Measurements from ENCODE around the gene STAG1.

GRCh38 chr3:136351351-136351750 is 400.8 kb downstream of the STAG1 start:
- TF ChIP-seq, protein P1, sequence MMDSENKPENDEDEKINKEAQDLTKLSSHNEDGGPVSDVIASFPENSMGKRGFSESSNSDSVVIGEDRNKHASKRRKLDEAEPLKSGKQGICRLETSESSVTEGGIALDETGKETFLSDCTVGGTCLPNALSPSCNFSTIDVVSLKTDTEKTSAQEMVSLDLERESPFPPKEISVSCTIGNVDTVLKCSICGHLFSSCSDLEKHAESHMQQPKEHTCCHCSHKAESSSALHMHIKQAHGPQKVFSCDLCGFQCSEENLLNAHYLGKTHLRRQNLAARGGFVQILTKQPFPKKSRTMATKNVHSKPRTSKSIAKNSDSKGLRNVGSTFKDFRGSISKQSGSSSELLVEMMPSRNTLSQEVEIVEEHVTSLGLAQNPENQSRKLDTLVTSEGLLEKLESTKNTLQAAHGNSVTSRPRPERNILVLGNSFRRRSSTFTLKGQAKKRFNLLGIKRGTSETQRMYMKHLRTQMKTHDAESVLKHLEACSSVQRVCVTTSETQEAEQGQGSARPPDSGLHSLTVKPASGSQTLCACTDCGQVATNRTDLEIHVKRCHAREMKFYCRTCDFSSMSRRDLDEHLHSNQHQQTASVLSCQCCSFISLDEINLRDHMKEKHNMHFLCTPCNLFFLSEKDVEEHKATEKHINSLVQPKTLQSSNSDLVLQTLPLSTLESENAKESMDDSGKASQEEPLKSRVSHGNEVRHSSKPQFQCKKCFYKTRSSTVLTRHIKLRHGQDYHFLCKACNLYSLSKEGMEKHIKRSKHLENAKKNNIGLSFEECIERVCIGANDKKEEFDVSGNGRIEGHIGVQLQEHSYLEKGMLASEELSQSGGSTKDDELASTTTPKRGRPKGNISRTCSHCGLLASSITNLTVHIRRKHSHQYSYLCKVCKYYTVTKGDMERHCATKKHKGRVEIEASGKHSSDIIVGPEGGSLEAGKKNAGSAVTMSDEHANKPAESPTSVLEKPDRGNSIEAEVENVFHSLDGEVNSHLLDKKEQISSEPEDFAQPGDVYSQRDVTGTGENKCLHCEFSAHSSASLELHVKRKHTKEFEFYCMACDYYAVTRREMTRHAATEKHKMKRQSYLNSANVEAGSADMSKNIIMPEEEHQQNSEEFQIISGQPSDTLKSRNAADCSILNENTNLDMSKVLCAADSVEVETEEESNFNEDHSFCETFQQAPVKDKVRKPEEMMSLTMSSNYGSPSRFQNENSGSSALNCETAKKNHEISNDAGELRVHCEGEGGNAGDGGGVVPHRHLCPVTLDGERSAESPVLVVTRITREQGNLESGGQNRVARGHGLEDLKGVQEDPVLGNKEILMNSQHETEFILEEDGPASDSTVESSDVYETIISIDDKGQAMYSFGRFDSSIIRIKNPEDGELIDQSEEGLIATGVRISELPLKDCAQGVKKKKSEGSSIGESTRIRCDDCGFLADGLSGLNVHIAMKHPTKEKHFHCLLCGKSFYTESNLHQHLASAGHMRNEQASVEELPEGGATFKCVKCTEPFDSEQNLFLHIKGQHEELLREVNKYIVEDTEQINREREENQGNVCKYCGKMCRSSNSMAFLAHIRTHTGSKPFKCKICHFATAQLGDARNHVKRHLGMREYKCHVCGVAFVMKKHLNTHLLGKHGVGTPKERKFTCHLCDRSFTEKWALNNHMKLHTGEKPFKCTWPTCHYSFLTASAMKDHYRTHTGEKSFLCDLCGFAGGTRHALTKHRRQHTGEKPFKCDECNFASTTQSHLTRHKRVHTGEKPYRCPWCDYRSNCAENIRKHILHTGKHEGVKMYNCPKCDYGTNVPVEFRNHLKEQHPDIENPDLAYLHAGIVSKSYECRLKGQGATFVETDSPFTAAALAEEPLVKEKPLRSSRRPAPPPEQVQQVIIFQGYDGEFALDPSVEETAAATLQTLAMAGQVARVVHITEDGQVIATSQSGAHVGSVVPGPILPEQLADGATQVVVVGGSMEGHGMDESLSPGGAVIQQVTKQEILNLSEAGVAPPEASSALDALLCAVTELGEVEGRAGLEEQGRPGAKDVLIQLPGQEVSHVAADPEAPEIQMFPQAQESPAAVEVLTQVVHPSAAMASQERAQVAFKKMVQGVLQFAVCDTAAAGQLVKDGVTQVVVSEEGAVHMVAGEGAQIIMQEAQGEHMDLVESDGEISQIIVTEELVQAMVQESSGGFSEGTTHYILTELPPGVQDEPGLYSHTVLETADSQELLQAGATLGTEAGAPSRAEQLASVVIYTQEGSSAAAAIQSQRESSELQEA (CRISPR knock-in tag; IDR thresholded peaks at IDR 0.05; ENCODE audit: not compliant biosample characterization) = no peak
- TF ChIP-seq POLR2AphosphoS5 (IDR thresholded peaks at IDR 0.05; ENCODE audit: low read depth, low read length) (no peak), NBN (conservative IDR thresholded peaks at IDR 0.05) (no peak), POLR2A (IDR thresholded peaks at IDR 0.05; ENCODE audit: insufficient read depth in 1 of 2, low read depth in 2 of 2, low read length in 2 of 2) (no peak), ZNF704 (CRISPR knock-in tag; IDR thresholded peaks at IDR 0.05; ENCODE audit: borderline replicate concordance) (no peak), ZNF674 (CRISPR knock-in tag; IDR thresholded peaks at IDR 0.05; ENCODE audit: low read depth) (no peak), CTCF (CRISPR knock-in tag; IDR thresholded peaks at IDR 0.05) (no peak), ZBTB39 (CRISPR knock-in tag; IDR thresholded peaks at IDR 0.05) (no peak), ZSCAN9 (CRISPR knock-in tag; IDR thresholded peaks at IDR 0.05; ENCODE audit: borderline replicate concordance) (no peak), SCMH1 (CRISPR knock-in tag; IDR thresholded peaks at IDR 0.05; ENCODE audit: borderline replicate concordance) (no peak)
- TF ChIP-seq, protein P2, sequence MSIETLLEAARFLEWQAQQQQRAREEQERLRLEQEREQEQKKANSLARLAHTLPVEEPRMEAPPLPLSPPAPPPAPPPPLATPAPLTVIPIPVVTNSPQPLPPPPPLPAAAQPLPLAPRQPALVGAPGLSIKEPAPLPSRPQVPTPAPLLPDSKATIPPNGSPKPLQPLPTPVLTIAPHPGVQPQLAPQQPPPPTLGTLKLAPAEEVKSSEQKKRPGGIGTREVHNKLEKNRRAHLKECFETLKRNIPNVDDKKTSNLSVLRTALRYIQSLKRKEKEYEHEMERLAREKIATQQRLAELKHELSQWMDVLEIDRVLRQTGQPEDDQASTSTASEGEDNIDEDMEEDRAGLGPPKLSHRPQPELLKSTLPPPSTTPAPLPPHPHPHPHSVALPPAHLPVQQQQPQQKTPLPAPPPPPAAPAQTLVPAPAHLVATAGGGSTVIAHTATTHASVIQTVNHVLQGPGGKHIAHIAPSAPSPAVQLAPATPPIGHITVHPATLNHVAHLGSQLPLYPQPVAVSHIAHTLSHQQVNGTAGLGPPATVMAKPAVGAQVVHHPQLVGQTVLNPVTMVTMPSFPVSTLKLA (IDR thresholded peaks at IDR 0.05) = no peak
- TF ChIP-seq, protein P3, sequence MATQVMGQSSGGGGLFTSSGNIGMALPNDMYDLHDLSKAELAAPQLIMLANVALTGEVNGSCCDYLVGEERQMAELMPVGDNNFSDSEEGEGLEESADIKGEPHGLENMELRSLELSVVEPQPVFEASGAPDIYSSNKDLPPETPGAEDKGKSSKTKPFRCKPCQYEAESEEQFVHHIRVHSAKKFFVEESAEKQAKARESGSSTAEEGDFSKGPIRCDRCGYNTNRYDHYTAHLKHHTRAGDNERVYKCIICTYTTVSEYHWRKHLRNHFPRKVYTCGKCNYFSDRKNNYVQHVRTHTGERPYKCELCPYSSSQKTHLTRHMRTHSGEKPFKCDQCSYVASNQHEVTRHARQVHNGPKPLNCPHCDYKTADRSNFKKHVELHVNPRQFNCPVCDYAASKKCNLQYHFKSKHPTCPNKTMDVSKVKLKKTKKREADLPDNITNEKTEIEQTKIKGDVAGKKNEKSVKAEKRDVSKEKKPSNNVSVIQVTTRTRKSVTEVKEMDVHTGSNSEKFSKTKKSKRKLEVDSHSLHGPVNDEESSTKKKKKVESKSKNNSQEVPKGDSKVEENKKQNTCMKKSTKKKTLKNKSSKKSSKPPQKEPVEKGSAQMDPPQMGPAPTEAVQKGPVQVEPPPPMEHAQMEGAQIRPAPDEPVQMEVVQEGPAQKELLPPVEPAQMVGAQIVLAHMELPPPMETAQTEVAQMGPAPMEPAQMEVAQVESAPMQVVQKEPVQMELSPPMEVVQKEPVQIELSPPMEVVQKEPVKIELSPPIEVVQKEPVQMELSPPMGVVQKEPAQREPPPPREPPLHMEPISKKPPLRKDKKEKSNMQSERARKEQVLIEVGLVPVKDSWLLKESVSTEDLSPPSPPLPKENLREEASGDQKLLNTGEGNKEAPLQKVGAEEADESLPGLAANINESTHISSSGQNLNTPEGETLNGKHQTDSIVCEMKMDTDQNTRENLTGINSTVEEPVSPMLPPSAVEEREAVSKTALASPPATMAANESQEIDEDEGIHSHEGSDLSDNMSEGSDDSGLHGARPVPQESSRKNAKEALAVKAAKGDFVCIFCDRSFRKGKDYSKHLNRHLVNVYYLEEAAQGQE (IDR thresholded peaks at IDR 0.05; ENCODE audit: borderline replicate concordance in 1 of 2, low read depth in 1 of 2, low read length in 2 of 2) = no peak

Measured in HepG2 (cell line).